GM13977 (cell line): ENCODE measurements around the gene ELOVL6.

ENCODE experiments used
- DNase-seq: peaks from one replicate; pipeline ENCODE4 v3.0.0; 2012; ENCODE audit warnings: low spot score
- in situ Hi-C: fragments of 300-500 bp; cut with MboI; formaldehyde crosslinking; loops from one replicate; pipeline ENCODE4 v1.12.0; 2022; ENCODE audit warnings: low sequenced_read_pairs, low pct_unique_long_range_greater_than_20kb, mixed read lengths, inconsistent platforms; ENCODE audit not compliant: unreplicated experiment
- TF ChIP-seq, protein P1 (sequence below): IDR thresholded peaks from 2 replicates; pipeline ENCODE4 v1.5.1; 2012; ENCODE audit warnings: mild to moderate bottlenecking, control low read depth; ENCODE audit not compliant: insufficient read depth; ENCODE audit errors: extremely low read depth, missing control alignments

The ELOVL6 gene

GRCh38 chr4:110132816-110133719 lies 65.3 kb downstream of the ELOVL6 start:
- TF ChIP-seq, protein P1, sequence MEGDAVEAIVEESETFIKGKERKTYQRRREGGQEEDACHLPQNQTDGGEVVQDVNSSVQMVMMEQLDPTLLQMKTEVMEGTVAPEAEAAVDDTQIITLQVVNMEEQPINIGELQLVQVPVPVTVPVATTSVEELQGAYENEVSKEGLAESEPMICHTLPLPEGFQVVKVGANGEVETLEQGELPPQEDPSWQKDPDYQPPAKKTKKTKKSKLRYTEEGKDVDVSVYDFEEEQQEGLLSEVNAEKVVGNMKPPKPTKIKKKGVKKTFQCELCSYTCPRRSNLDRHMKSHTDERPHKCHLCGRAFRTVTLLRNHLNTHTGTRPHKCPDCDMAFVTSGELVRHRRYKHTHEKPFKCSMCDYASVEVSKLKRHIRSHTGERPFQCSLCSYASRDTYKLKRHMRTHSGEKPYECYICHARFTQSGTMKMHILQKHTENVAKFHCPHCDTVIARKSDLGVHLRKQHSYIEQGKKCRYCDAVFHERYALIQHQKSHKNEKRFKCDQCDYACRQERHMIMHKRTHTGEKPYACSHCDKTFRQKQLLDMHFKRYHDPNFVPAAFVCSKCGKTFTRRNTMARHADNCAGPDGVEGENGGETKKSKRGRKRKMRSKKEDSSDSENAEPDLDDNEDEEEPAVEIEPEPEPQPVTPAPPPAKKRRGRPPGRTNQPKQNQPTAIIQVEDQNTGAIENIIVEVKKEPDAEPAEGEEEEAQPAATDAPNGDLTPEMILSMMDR: no peak

DNA sequence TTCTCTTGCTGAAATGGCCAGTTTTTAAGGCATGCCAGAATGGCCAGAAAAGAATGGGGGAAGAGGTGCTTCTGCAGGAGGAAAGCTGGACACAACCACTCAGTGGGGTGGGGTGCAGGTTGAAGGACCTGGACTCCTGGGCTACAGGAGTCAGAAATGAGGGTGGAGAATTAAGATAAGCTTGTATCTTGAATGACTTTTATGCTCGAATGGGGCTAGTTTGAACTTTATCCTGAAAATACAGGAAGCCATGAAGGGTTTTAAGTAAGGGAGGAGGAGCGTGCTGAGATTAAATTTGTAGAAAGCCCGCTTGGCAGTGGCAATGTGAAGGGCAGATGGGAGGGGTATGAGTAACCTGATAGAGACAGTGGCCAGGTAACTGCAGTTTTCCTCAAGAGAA lies 66.5 kb downstream of the ELOVL6 start:
- no peak for DNase-seq
- in situ Hi-C loops: no loop called here
- TF ChIP-seq, protein P1: no peak

More at GRCh38 chr4:110132816-110133719, 65.3 kb downstream of the ELOVL6 start:
- in situ Hi-C loops: no loop called here
- no peak for DNase-seq

- in situ Hi-C loops: no loop called here
- TF ChIP-seq, protein P1: no peak
Measured at GRCh38 chr4:110130576-110131358, 67.6 kb downstream of the ELOVL6 start.

GRCh38 chr4:110129544-110129943 lies 68.9 kb downstream of the ELOVL6 start:
- TF ChIP-seq, protein P1: no peak
- in situ Hi-C loops: no loop called here
- no peak for DNase-seq

More at GRCh38 chr4:110130576-110131358, 67.6 kb downstream of the ELOVL6 start:
- no peak for DNase-seq

GRCh38 chr4:110128472-110128919 lies 69.9 kb downstream of the ELOVL6 start:
- no peak for DNase-seq
- in situ Hi-C loops: no loop called here
- TF ChIP-seq, protein P1: no peak

- TF ChIP-seq, protein P1: no peak
- in situ Hi-C loops: no loop called here
- DNase-seq: no peak
Measured at GRCh38 chr4:110128029-110128428, 70.4 kb downstream of the ELOVL6 start.
